Stimulated activated naive CD4-positive, alpha-beta T cell treated with Interleukin-2 at 50 U/mL for 16 hours (primary cell): ENCODE data around the gene CRKL.
"Not testable (repeated sequence)": the region's sequence is repeated elsewhere in the genome, so short reads cannot be mapped to it uniquely, and the experiment has no call there.

ENCODE experiments used
- DNase-seq: peaks from one replicate; lab custom pipeline; 2025; lab: John Stamatoyannopoulos, UW

The CRKL gene

DNA sequence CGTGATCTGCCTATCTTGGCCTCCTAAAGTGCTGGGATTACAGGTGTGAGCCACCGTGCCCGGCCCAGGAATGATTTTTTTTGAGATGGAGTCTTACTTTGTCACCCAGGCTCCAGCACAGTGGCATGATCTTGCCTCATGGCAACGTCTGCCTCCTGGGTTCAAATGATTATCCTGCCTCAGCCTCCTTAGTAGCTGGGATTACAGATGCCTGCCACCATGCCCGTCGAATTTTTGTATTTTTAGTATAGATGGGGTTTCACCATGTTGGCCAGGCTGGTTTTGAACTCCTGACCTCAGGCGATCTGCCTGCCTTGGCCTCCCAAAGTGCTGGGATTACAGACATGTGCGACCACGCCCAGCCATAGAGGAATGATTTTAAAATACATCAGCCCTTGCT, 17.8 kb downstream of the CRKL start:
- DNase-seq: not testable (repeated sequence)

DNA sequence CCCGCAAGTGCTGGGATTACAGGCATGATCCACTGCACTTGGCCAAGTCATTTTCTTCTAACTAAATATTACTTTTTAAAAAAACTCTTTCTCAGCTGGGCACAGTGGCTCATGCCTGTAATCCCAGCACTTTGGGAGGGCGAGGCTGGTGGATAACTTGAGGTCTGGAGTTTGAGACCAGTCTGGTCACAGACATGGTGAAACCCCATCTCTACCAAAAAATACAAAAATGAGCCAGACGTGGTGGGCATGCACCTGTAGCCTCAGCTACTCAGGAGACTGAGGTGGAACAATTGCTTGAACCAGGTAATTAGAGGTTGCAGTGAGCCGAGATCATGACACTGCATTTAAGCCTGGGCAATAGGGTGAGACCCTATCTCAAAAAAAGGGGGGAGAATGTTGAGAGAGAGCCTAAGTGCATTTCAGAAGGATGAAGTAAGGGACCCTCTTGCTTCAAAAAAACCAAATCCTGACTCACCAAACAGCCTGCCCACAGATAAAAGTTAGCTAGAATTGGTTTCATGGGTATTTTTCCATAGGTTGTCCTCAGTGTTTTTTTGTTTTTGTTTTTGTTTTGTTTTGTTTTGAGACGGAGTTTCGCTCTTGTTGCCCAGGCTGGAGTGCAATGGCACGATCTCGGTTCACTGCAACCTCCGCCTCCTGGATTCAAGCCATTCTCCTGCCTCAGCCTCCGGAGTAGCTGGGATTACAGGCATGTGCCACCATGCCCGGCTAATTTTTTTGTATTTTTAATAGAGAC, 18.8 kb downstream of the CRKL start:
- not testable (repeated sequence) for DNase-seq

DNA sequence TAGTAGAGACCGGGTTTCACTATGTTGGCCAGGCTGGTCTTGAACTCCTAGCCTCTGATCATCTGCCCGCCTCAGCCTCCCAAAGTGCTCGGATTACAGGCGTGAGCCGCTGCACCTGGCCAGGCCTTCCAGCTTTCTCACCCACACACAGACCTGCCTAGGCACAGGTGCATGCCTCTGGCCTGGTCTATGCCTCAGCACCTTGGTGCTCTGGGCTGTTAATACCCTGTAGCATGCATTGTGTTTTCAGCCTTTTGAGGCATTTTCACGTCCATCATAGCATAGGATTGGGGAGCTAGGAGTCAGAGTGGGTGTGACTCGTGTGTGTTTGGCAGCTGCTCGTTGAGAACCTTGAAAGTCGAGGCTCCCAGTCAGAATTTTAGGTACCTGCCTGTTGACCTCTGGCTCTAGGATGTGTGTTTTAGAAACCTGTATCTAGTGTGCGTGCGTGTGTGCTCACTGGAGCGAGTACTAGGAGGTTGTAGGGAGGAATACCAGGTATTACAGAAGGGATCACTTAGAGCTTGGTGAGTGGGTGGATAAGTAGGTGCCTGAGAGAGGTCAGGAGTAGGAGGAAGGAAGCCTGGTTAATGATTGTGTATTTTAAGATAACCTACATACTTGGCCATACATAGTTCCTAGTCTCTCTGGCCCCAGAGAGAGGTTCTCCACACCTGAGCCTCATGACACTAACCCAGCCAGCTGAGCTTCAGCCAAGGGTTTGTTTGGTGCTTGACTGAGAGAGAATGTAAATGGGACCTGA, 20.0 kb downstream of the CRKL start:
- DNase-seq: no peak

DNA sequence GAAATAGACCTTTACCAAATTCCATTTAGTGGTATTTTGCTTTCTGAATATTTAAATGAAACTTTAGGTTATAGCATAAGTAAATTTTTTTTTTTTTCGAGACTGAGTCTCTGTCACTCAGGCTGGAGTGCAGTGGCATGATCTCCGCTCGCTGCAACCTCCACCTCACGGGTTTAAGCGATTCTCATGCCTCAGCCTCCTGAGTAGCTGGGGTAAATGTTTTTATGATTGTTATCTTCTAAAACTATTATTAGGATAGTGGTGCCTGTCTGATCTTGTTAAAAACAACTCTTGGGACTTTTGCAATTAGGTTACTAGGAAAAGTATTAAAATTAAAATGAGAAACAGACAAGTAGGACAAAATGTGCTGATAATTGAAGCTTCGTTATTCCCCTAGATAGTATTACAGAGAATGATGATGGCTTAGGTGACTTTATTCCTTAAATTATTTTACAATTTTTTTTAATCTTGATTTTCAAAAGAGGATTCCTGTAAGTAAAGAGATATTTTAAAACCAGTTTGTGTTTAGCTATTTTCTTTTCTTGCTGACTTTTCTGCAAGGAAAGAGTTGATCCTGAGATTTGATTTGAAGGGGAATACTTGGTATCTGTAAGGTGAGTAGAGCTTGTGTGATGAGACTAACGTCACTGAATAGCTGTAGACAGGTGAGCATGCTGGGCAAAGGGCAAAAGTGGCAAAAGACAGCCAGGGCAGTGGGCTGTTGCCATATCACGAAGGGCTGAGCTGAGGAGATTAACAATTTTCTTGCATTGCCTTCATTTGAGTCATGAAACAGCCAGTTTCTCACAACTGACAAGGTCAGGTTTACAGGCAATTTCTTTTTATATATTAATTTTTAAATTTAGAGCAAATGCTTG, 20.8 kb downstream of the CRKL start:
- DNase-seq: no peak

DNA sequence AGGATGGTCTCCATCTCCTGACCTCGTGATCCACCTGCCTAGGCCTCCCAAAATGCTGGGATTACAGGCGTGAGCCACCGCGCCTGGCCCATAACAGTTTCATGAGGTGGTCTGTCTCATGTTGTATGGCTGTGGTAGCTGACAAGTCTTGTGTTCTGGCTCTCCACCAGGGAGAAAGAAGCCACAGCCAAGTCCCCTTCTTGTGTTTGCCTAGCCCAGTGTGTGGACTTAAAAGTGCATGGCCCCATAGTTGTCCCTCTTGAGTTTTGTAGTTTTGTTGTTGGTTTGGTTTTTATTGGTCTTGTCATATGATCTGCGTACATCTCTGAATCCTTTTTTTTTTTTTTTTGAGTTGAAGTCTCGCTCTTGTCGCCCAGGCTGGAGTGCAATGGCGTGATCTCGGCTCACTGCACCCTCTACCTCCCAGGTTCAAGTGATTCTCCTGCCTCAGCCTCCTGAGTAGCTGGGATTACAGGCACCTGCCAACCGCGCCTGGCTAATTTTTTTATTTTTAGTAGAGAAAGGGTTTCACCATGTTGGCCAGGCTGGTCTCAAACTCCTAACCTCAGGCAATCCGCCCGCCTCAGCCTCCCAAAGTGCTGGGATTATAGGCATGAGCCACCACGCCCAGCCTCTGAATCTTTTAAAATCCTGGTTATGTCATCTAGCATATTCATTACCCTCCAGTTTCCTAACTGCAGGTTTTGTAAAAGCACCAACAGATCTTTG, 22.4 kb downstream of the CRKL start:
- not testable (repeated sequence) for DNase-seq

DNA sequence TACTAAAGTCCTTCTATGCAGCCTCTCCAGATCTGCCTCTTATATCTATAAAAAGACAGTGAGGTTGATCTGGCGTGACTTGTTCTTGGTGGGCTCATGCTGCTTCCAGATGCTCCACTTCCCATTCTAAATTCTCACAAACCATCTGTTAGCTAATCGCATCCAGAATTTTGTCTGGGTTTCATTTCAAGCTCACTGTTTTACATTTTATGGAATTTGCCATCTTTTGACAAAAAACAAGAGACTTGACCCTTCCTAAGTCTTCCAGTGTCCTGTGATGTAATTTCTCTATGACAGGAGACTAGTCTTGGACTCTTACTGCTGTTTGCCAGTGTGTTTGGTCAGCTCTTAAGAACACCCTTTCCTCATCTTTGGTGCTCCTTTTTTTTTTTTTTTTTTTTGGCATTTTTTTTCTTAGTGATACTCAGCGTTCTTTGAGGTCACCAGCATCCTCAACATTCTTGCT, 23.0 kb downstream of the CRKL start:
- no peak for DNase-seq

DNA sequence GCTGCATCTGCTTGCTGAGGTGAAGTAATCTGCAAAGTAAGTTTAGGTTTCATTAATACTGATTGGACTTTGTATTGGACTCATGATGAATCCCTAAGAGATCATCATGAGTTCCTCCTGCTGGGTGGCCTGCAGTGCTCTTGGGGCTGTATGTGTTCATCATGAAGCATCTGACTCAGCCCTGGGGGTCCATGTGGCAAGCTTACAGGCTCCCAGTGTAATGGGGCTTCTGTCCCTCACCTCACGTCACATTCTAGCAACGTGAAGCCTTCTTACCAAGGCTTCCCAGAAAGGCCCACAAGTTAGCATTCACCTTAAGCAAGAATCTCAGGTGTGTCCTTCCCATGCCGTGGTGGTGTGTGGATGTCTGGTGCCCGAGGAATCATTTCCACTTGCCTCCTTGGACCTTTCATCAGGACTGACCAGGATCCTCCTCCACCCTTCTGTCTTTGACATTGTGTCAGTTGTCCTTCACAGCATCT, 23.7 kb downstream of the CRKL start:
- DNase-seq: no peak

DNA sequence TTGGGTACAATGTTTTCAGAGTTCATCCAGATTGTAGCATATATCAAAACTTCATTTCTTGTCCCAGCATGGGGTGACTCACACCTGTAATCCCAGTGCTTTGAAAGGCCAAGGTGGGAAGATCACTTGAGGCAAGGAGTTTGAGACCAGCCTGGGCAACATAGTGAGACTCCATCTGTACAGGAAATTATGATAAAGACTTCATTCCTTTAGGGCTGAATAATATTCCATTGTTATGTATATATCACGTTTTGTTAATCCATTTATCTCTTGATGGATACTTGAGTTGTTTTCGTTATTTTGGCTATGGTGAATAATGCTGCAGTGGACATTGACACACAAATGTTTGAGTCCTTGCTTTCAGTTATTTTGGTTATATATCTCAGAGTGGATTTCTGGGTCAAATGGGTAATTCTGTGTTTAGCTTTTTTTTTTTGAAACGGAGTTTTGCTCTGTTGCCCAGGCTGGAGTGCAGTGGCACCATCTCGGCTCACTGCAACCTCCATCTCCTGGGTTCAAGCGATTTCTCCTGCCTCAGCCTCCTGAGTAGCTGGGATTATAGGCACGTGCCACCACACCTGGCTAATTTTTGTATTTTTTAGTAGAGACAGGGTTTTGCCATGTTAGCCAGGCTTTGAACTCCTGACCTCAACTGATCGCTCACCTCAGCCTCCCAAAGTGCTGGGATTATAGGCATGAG, 25.1 kb downstream of the CRKL start:
- not testable (repeated sequence) for DNase-seq

DNA sequence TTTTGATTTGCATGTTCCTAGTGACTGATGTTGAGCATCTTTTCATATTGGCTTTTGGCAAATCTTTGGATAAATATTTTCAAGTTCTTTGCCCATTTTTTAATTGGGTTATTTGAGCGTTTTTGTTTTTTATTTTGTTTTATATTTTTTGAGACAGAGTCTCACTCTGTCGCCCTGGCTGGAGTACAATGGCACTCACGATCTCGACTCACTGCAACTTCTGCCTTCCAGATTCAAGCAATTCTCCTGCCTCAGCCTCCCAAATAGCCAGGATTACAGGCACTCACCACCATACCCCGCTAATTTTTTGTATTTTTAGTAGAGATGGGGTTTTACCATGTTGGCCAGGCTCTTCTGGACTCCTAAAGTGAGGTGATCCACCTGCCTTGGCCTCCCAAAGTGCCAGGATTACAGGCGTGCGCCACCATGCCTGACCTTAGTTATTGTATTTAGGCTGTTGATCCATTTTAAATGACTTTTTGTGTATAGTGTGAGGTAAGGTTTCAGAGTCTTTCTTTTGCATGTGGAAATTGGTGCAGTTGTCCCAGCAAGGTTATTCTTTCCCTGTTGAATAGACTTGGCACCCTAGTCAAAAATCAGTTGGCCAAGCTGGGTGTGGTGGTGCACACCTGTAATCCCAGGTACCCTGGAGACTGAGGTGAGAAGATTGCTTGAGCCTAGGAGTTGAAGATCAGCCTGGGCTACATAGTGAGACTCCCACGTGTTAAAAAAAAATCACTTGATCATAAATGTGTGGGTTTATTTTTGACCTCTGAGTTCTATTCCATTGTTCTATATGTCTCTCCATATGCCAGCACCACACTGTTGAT, 26.1 kb downstream of the CRKL start:
- DNase-seq: no peak

DNA sequence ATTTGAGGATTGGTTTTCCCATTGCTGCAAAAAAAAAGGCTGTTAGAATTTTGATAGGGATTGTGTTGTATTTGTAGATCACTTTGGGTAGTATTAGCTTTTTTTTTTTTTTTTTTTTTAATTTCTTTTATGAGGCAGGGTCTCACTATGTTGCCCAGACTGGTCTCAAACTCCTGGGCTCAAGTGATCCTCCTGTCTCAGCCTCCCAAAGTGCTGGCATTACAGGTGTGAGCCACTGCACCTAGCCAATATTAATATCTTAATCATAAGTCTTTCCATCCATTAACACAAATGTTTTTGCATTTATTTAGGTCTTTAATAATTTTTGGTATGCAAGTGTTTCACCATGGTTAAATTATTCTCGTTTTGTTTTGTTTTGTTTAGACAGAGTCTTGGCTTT, 26.8 kb downstream of the CRKL start:
- no peak for DNase-seq

DNA sequence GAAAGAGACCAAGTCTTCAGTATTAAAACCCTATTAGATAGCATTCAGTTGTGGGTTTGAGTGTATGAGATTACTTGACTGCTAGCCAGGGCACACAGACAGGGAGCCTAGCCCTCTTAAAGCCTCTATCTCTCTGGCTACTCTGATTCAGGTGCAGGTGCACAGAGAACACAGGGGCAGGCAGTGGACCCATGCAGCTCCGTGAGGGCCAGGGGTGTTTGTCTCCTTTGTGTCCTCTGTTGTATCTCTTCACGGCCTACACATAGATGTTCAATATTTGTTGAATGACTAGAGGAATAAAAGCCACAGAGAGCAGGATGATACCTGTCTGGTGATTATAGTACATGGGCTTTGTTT, 28.3 kb downstream of the CRKL start:
- no peak for DNase-seq

DNA sequence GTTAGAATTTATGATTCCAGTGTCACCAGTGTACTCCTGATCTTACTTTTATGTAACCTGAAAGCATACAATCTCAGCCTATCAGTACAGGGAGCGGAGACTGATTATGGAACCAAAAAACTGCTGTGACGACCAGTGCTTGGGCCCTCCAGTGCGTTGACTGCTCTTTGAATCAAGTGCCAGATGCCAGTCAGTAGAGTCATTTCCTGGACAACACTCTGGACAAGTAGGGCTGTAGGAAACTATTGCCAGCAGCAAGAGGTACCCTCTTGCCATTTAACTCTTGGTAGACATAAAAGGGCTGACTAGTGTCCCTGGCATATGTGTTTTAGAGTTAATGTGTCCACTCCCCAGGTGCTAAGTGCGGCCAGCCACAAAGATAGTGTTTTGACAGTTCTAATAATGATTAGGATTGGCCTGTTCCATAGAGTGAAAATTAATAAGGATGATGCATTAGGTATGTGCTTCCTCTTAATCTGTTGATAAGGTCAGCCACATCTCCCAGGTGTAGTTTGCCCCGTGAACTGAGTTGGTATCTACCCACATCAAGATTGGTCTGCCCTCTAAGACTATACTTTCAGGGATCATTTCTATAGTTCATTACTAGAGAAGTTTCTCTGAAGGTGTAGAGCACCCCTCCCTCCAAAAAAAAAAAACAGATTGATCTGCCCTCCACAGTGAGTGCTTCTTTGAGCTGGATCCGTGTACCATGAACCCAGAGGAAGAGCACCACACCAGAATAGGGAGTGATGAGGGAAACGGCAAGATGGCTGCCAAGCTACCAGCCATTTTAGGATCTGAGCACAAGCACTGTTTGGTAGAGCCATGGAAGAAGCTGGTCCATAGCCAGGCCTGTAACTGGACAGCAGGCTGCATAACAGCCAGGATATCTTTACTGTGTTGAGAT, 29.1 kb downstream of the CRKL start:
- DNase-seq: no peak

DNA sequence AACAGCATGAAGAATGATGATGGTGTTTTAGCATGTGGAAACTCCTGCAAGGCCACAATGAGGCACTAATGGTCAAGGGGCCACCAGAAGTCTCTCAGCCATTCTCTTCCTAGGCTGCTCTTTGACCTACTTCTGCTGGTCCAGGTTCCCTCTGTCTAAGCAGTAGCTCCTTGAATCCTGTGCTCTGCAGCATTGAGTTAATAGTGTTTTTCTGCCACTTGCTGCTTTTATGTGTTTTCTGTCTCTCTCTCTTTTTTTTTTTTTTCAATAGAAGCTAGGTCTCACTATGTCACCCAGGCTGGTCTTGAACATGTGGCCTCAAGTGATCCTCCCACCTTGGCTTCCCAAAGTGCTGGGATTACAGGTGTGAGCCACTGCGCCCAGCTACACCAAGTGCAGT, 29.8 kb downstream of the CRKL start:
- DNase-seq: no peak

DNA sequence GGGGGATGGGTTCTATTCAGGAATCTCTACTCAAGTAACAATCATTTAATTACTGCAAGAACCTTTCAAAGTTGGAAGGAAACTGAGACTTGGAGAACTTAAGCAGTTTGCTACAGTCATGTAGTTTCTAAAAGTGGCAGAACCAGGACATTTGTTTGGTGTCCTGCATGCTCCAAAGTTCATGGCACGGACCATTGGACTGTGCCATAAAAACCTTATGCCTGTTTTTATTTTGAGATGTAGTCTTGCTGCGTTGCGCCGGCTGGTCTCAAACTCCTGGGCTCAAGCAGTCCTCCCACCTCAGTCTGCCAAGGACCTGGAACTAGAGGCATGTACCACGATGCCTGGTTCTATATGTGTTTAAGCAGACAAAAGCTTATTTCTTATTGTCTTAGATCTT, 31.2 kb downstream of the CRKL start:
- DNase-seq: no peak

DNA sequence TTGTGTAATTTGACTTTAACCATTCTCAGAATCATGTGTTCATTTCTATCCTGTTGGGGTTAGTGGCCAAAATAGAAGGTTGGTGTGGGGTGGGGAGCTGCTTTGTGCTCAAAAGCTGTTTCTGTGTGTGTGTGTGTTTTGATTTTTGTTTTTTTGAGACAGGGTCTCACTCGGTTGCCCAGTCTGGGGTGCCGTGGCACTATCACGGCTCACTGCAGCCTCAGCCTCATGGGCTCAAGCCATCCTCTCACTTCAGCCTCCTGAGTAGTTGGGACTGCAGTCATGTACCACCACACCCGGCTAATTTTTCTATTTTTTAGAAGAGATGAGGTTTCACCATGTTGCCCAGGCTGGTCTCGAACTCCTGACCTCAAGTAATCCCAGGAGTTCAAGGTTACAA, 31.8 kb downstream of the CRKL start:
- no peak for DNase-seq

DNA sequence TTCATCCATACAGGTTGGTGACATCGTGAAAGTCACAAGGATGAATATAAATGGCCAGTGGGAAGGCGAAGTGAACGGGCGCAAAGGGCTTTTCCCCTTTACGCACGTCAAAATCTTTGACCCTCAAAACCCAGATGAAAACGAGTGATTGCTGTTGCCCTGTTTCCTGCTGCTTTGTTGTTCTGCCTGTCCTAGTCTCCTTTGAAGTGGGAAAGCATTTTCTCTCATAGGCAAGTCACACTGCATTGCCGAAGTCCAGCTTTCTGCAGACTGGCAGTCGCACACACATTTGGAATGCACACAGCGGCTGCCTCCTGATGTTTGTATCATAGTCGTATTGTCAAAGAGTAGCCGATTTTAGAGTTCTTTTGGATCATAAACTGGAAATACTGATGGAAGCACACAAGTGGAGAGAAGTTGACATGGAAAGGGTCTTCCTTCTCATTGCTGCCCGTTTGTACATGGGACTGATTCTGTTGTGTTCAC, 32.5 kb downstream of the CRKL start:
- no peak for DNase-seq

DNA sequence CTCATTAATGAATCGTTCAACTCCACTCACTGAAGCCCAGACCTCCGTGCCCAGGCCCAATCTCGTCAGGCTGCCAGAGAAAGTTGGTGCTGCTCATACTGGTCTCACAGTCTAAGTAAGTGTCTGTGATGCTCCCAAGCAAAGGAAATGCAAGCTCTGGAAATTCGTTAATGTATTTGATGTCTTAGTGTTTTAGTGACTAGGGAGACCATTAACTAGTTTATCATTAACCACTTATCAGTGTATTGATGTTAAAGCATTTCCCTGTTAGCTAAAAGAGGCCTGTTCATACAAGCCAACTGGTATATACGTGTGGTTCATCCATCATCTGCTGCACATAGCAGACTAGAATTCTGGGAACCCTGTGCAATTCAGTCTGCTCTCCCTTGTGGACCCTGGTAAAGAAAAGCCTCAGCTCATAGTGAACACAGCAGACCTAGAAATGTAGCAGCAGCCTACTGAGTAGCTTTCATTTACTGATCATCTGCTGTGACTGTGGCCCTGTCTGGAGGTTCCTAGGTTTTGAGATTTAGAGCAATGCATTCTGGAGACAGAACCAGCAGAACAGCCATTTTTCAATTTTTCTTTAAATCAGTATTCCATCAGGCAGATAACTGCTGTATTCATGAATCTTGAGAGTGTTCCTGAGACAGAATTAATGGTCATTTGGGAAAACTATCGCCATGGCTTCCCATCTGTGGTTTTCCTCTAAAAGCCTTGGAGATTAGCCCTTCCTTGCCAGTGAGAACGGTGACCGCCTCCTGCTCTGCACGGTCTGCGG, 34.1 kb downstream of the CRKL start:
- no peak for DNase-seq

DNA sequence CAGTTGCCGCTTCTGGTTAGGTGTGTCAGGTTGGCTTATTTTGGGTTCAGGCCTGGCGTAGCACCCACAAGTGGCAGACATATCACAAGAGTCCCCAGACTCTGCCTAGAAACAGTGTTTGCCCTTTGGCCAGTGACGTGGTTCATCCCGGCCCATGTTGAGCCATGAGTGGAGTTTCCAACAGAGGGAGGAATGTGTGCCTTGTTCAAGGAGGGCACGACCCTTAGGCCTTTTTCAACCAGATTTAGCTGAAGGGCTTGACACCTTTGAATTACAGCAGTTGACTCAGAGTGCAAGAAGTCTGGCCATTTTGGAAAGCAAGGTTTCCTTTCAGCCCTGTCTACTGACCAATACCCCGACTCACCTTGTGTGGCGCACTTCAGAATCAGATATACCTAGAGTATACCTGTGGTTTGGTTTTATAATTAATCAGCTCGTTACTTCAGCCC, 34.7 kb downstream of the CRKL start:
- DNase-seq: no peak
